ENCODE results near the gene SLX4IP. TPM values are rescaled to one million over a fixed set of nuclear protein-coding genes. Genes with fewer than 3 reads are reported as not detected.
A peak's percentile ranks its signal among the peaks of the same experiment; 100 is the strongest.

Gene SLX4IP
- polyA plus RNA-seq, 2 of the 4 experiments (the other 2 are of a cell fraction): 3.4 to 7.5 TPM

GRCh38 chr20:10609770-10610169 lies 174.7 kb downstream of the SLX4IP start (continued):
- TF ChIP-seq MAX (IDR thresholded peaks at IDR 0.05): no peak

GRCh38 chr20:10610251-10610650 lies 175.1 kb downstream of the SLX4IP start:
- DNase-seq (ENCODE audit: low read depth in 1 of 2, low spot score in 1 of 2) (no peak), FAIRE-seq (no peak), ATAC-seq (no peak)
- no peaks in the 10 kb centered on the region for H3K9me3 ChIP-seq
- H3K4me2 ChIP-seq: no peak overlapping the region
- CTCF ChIA-PET: interaction anchor here (2.7 kb wide), 1 partner anchor 26 kb away, joined by 10 read pairs; no protein-coding TSS in a partner anchor
- WGBS (ENCODE audit: missing lambda C conversion rate): 87% methylated on average over 5 of the region's 5 CpGs
- no peak overlapping the region for H3K4me3 ChIP-seq
- POLR2A ChIA-PET: no interaction called here
- TF ChIP-seq SREBF2 (IDR thresholded peaks at IDR 0.05) (no peak), CBX2 (IDR thresholded peaks at IDR 0.05; ENCODE audit: borderline replicate concordance, low read depth) (no peak), NPAS2 (CRISPR knock-in tag; IDR thresholded peaks at IDR 0.05; ENCODE audit: borderline replicate concordance) (no peak), ESRRA (IDR thresholded peaks at IDR 0.05; ENCODE audit: borderline replicate concordance, low read length) (no peak), RCOR1 (IDR thresholded peaks at IDR 0.05; ENCODE audit: low read depth, low read length) (no peak), GATA3 (IDR thresholded peaks at IDR 0.05; ENCODE audit: borderline replicate concordance) (no peak), E2F6 (IDR thresholded peaks at IDR 0.05; ENCODE audit: borderline replicate concordance, low read depth) (no peak), HOXB5 (CRISPR knock-in tag; IDR thresholded peaks at IDR 0.05) (no peak), KDM1A (IDR thresholded peaks at IDR 0.05; ENCODE audit: low read depth) (no peak), REST (IDR thresholded peaks at IDR 0.05) (no peak), TFCP2L1 (CRISPR knock-in tag; IDR thresholded peaks at IDR 0.05) (no peak), RAD21 (conservative IDR thresholded peaks at IDR 0.05 in 1 of 2, IDR thresholded peaks at IDR 0.05 in 1 of 2) (no peak), TP53 (CRISPR knock-in tag; IDR thresholded peaks at IDR 0.05) (no peak), HDAC2 (IDR thresholded peaks at IDR 0.05) (no peak), SMC3 (IDR thresholded peaks at IDR 0.05) (no peak)
- no peak overlapping the region for H3K27ac ChIP-seq
- H3K4me1 ChIP-seq: peaks cover 19% of the 10 kb centered on the region

- WGBS (ENCODE audit: missing lambda C conversion rate): 81% methylated on average over 1 of the region's 1 CpG
- FAIRE-seq (no peak), ATAC-seq (peak; percentile 74 to 92; a peak in 5 of 6 replicates), DNase-seq (ENCODE audit: low read depth in 1 of 2, low spot score in 1 of 2) (peak in 1 of 2 experiments; percentile 58)
- H3K4me3 ChIP-seq: no peak overlapping the region
- ChIA-PET POLR2A (no interaction called here), CTCF (interaction anchor here (0.5 to 1.8 kb wide), 5 partner anchors 9 to 995 kb away, joined by 3 to 9 read pairs (median 3); no protein-coding TSS in a partner anchor)
- H3K4me2 ChIP-seq: no peak overlapping the region
- no peak overlapping the region for H3K27ac ChIP-seq
- no peaks in the 10 kb centered on the region for H3K9me3 ChIP-seq
- H3K4me1 ChIP-seq: peaks cover 12% of the 10 kb centered on the region
- TF ChIP-seq ESRRA (IDR thresholded peaks at IDR 0.05; ENCODE audit: borderline replicate concordance, low read length) (no peak), SMC3 (IDR thresholded peaks at IDR 0.05) (0 out of 3 replicates have a peak, but pooled peaks have one; percentile 13), GATA3 (IDR thresholded peaks at IDR 0.05; ENCODE audit: borderline replicate concordance) (no peak), MAX (IDR thresholded peaks at IDR 0.05) (no peak), MYC (IDR thresholded peaks at IDR 0.05; ENCODE audit: borderline replicate concordance, low read length) (no peak), FOSL2 (IDR thresholded peaks at IDR 0.05) (no peak), FOSL2 (CRISPR knock-in tag; IDR thresholded peaks at IDR 0.05) (no peak), HMGXB4 (CRISPR knock-in tag; IDR thresholded peaks at IDR 0.05; ENCODE audit: borderline replicate concordance) (no peak), NR3C1 (IDR thresholded peaks at IDR 0.05) (no peak), SREBF2 (IDR thresholded peaks at IDR 0.05) (no peak), MAZ (IDR thresholded peaks at IDR 0.05; ENCODE audit: borderline replicate concordance, low read depth, low read length) (no peak), RCOR1 (IDR thresholded peaks at IDR 0.05; ENCODE audit: low read depth, low read length) (no peak), CTCF (IDR thresholded peaks at IDR 0.05) (peak; percentile 12; the same call in 1 of the 3 replicates), NFE2L2 (conservative IDR thresholded peaks at IDR 0.05; ENCODE audit: low read length) (no peak), NPAS2 (CRISPR knock-in tag; IDR thresholded peaks at IDR 0.05; ENCODE audit: borderline replicate concordance) (no peak), KDM1A (IDR thresholded peaks at IDR 0.05; ENCODE audit: low read depth) (no peak), ZC3H11A (IDR thresholded peaks at IDR 0.05) (no peak)
These were observed 176.3 kb downstream of the SLX4IP start for GRCh38 chr20:10611357-10611756.
